Transverse colon (tissue), 3 donors: ENCODE data around the gene MAST4.

ENCODE experiments used
- EP300 ChIP-seq: sonication (generic); formaldehyde crosslinking; IDR thresholded peaks from one replicate; pipeline ENCODE4 v1.6.1; 2017; ENCODE audit warnings: antibody characterized with exemption, low read depth
- TF ChIP-seq, protein P1 (sequence below), 5 experiments: fragments of 200-600 bp in 3 of 5; fragments of 450-650 bp in 2 of 5; sonication (generic) in 3 of 5; IDR thresholded peaks; 1 replicate in 2 of 5; 2 replicates in 3 of 5; pipeline ENCODE4 v1.5.1; 2016 to 2017; ENCODE audit warnings: antibody characterized with exemption in 5 of 5, inconsistent platforms in 3 of 5, mild to moderate bottlenecking in 2 of 5, moderate library complexity in 1 of 5

DNA sequence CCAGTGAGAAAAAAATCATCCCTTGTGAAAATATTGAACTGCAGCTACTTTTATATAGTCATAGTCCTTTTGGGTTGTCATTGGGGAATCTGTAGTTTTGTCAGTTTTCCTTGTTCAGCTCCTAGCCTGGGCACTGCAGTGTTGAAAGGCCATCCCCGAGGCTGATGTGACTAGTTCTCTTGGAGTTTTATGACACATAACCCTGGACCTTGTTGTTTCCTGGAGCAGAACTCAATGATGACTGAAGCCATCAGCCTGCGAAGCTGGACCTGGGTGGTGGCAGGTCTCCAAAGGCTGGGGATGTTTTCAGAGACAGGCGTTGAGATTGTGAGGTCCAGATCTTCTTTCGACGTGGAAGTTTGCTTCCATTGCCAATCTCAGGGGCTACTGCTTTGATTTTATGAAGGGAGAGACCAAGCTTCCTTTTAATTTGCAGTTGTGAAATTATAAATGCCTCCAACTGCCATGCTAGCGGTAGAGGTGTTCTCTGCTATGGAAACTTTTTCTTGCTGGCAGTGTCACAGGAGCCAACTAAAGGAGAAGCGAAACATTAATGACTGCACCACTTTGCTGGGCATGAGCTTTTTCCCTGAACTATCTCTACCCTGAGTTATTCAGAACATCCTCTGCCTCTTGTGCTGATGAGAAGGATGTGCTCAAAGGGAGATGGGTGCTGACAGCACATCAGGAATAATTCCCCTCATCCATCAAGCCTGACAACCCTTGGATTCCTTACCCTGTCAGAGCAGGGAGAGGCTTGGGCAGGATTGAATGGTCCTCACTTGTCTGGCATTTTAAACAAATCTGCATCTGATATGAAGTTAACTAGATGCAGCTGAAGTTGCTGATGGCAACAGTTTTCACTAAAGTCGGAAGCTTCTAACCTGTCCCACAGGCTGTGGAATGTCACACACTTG, 209.6 kb downstream of the MAST4 start:
- TF ChIP-seq, protein P1, sequence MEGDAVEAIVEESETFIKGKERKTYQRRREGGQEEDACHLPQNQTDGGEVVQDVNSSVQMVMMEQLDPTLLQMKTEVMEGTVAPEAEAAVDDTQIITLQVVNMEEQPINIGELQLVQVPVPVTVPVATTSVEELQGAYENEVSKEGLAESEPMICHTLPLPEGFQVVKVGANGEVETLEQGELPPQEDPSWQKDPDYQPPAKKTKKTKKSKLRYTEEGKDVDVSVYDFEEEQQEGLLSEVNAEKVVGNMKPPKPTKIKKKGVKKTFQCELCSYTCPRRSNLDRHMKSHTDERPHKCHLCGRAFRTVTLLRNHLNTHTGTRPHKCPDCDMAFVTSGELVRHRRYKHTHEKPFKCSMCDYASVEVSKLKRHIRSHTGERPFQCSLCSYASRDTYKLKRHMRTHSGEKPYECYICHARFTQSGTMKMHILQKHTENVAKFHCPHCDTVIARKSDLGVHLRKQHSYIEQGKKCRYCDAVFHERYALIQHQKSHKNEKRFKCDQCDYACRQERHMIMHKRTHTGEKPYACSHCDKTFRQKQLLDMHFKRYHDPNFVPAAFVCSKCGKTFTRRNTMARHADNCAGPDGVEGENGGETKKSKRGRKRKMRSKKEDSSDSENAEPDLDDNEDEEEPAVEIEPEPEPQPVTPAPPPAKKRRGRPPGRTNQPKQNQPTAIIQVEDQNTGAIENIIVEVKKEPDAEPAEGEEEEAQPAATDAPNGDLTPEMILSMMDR (IDR thresholded peaks at IDR 0.05) = no peak
- no peak for TF ChIP-seq EP300
